KG1 (cell line): ENCODE measurements around the gene GPR141.

Experiments
- DNase-seq: peaks from one replicate; lab custom pipeline; 2025; lab: John Stamatoyannopoulos, UW

Gene GPR141

DNA sequence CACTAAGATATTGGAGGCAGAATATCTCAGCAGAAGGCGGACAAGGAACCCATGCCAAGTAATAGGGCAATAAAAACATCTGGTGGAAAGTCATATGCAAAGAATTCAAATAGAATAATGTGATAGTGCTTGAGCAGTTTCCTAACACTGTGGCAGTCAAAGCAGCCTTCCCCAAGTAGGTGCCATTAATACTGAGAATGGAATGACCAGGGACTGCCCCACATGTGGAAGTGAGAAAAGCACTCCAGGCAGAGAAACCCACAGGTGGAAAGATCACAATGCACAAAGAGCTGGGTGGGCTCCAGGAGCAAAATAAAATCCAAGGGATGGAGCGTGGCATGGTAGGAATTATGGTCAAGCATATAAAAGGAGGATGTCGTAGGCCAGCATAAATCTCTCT, 100.4 kb downstream of the GPR141 start:
- DNase-seq, result no peak

- DNase-seq, result no peak
These were observed 103.4 kb downstream of the GPR141 start for GRCh38 chr7:37786741-37787569.
